GM19099 (cell line): Measurements from ENCODE around the gene PCDHB10.
"Not testable (repeated sequence)": the region's sequence is repeated elsewhere in the genome, so short reads cannot be mapped to it uniquely, and the experiment has no call there.

Experiments used
- POLR2A ChIP-seq: IDR thresholded peaks from 3 replicates; pipeline ENCODE4 v1.6.1; 2011; ENCODE audit warnings: low read depth; ENCODE audit not compliant: insufficient read length; ENCODE audit errors: extremely low read depth

Gene PCDHB10

GRCh38 chr5:141199359-141200235 is 7.4 kb downstream of the PCDHB10 start, which contains the start of gene PCDHB11:
Gene PCDHB11, plus strand, starts transcription at chr5:141199627. Its CDS starts 148 bp downstream, at chr5:141199775.
- TF ChIP-seq POLR2A: no peak

- TF ChIP-seq POLR2A: no peak
These were observed 16.3 kb downstream of the PCDHB10 start, which contains the start of gene PCDHB12 for GRCh38 chr5:141208478-141208877. Gene PCDHB12, plus strand, starts transcription at chr5:141208719. Its CDS starts 189 bp downstream, at chr5:141208908.

- not testable (repeated sequence) for TF ChIP-seq POLR2A
These were observed 21.6 kb downstream of the PCDHB10 start, which contains the start of gene PCDHB13 for GRCh38 chr5:141213656-141214339. Gene PCDHB13, plus strand, starts transcription at chr5:141213919. Its CDS starts 205 bp downstream, at chr5:141214124.

- TF ChIP-seq POLR2A: no peak
These were observed 31.1 kb downstream of the PCDHB10 start, which contains the start of gene PCDHB14 for GRCh38 chr5:141223112-141223783. Gene PCDHB14, plus strand, starts transcription at chr5:141223343. Its CDS starts 163 bp downstream, at chr5:141223506.

- TF ChIP-seq POLR2A: no peak
These were observed 42.0 kb downstream of the PCDHB10 start for GRCh38 chr5:141234109-141234667.

- TF ChIP-seq POLR2A: no peak
These were observed 44.6 kb downstream of the PCDHB10 start for GRCh38 chr5:141236516-141237313.

GRCh38 chr5:141241496-141241895 is 49.3 kb downstream of the PCDHB10 start:
- no peak for TF ChIP-seq POLR2A
